Body of pancreas (tissue), 4 donors: ENCODE results near the gene TXNIP. TPM values are rescaled to one million over a fixed set of nuclear protein-coding genes. Genes with fewer than 3 reads are reported as not detected.

Source experiments
- ATAC-seq: fragments of 150-250 bp; one replicate; pipeline ENCODE4 v1.9.1; 2016
- DNase-seq, 4 donors: peaks; one replicate each; pipeline ENCODE4 v3.0.0-alpha.2; 2019
- H3K27ac ChIP-seq, 4 donors: fragments of 200-600 bp; sonication (generic); 1 replicate in 3 of 4; 2 replicates in 1 of 4; pipeline versions ENCODE4 v1.5.1 to v1.6.1; 2016 to 2019; ENCODE audit warnings: mild to moderate bottlenecking in 1 of 4, mixed read lengths in 1 of 4, moderate library complexity in 1 of 4
- H3K27me3 ChIP-seq, 2 donors: fragments of 200-600 bp; sonication (generic); one replicate each; pipeline ENCODE4 v1.6.0; 2016; ENCODE audit warnings: mild to moderate bottlenecking in 1 of 2
- H3K36me3 ChIP-seq, 2 donors: fragments of 200-600 bp; sonication (generic); replicated peaks in 1 of 2; 2 replicates each; pipeline ENCODE4 v1.5.1; 2016; ENCODE audit warnings: low read depth in 2 of 2; ENCODE audit not compliant: insufficient read depth in 1 of 2
- H3K4me1 ChIP-seq: fragments of 200-600 bp; sonication (generic); one replicate; pipeline ENCODE4 v1.6.0; 2016
- H3K4me3 ChIP-seq, 2 donors: fragments of 200-600 bp; sonication (generic); 1 replicate in 1 of 2; 2 replicates in 1 of 2; pipeline ENCODE4 v1.5.1; 2016 to 2019
- H3K9me3 ChIP-seq, 3 donors: fragments of 200-600 bp; sonication (generic); 1 replicate in 2 of 3; 2 replicates in 1 of 3; pipeline ENCODE4 v1.5.1; 2016
- POLR2A ChIP-seq, 3 donors: fragments of 450-650 bp; IDR thresholded peaks; one replicate each; pipeline ENCODE4 v1.6.1; 2016; ENCODE audit warnings: antibody characterized with exemption in 3 of 3, mild to moderate bottlenecking in 2 of 3
- WGBS, 2 donors: methylation state at CpG; one replicate each; pipeline ENCODE4 v1.1.5; 2017; 5-methylcytosine and 5-hydroxymethylcytosine counted together
- intact Hi-C: fragments of 100-400 bp; cut with DNase I; formaldehyde crosslinking; loops from one replicate; pipeline ENCODE4 v1.15.1; 2023
- total RNA-seq, 2 donors: library from RNA; depleted of rRNA; stranded (reverse); fragments of >200 nt; gene quantifications; one replicate each; pipeline ENCODE4 v1.1.0, GENCODE V29; 2016
- TF ChIP-seq, protein P1 (sequence below), 7 experiments: fragments of 450-650 bp in 4 of 7; fragments of 200-600 bp in 3 of 7; sonication (generic) in 3 of 7; IDR thresholded peaks; one replicate each; pipeline ENCODE4 v1.5.1; 2016 to 2019; ENCODE audit warnings: antibody characterized with exemption in 7 of 7

Gene TXNIP
- total RNA-seq, 2 donors from 2014 or later, result 414 to 820 TPM

DNA sequence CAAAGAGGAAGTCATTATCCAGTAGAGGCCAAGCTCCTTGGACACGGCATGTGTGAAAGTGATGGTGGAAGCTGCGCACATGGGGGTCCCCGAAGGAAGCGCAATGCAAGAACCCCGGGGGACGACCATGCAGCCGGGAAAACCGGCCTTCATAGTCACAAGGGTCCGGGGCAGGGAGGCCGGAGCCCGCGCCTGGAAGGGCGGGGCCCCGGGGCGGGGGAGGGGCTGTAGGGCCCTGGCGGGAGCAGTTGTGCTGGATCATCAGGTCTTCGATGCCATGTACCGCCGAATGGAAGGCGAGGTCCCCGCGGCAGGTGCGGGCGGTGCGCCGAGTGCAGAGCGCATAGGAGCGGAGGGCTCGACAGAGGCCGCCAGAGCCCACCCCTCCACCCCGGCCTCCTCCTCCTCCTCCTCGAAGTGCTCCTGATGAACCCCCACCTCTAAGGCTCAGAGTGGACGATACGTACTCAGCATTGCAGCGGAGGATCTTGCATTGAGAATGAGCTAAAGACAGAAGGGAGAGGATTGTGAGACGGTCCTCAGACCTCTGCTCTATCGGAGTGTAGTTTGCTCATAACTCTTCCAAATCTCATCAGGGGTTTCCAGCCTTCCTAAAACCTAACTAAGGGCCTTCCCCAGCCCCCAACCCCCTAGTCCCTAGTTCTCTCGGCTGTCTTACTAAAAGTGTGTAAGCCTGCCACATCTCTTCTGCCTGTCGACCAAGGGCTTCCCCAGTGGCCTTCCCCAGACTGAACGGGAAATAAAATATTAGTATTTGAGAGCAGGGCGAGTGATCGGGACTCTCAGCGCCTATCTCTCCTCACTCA lies 23.1 kb upstream of the TXNIP start:
- TF ChIP-seq, protein P1, sequence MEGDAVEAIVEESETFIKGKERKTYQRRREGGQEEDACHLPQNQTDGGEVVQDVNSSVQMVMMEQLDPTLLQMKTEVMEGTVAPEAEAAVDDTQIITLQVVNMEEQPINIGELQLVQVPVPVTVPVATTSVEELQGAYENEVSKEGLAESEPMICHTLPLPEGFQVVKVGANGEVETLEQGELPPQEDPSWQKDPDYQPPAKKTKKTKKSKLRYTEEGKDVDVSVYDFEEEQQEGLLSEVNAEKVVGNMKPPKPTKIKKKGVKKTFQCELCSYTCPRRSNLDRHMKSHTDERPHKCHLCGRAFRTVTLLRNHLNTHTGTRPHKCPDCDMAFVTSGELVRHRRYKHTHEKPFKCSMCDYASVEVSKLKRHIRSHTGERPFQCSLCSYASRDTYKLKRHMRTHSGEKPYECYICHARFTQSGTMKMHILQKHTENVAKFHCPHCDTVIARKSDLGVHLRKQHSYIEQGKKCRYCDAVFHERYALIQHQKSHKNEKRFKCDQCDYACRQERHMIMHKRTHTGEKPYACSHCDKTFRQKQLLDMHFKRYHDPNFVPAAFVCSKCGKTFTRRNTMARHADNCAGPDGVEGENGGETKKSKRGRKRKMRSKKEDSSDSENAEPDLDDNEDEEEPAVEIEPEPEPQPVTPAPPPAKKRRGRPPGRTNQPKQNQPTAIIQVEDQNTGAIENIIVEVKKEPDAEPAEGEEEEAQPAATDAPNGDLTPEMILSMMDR (IDR thresholded peaks at IDR 0.05), result no peak
- no peak for TF ChIP-seq POLR2A (IDR thresholded peaks at IDR 0.05)
- Histone ChIP-seq H3K4me1 (peaks cover 17% of the 10 kb centered on the region), H3K27ac (no peak overlapping the region), H3K36me3 (no peaks in the 10 kb centered on the region), H3K27me3 (no peaks in the 10 kb centered on the region), H3K9me3 (no peaks in the 10 kb centered on the region), H3K4me3 (no peak overlapping the region)
- DNase-seq (no peak), ATAC-seq (peak; percentile 27)
- intact Hi-C loops, result loop anchor here (5.0 kb wide), 2 partner anchors 47 to 167 kb away; no protein-coding TSS in a partner anchor
- 17 to 32% methylated on average over 29 to 42 of the region's 43 CpGs for WGBS, 2 donors

DNA sequence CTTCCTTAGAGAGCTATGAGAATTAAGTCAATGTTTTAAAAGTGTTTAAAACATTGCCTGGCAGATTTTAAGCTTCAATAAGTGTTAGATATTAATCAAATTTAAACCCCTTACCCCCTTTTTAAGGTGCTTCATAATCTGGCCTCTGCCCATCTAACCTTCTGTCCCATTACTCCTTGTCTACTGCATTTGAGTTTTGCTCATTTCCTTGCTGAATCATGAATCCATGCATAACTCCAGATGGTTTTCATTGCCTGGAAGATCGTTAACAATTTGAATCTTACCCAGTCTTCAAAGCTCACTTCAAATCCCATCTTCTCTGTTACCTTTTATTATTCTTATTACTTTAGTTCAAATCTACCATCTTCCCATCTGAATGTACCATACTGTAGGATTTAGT lies 20.5 kb upstream of the TXNIP start:
- peaks cover 19% of the 10 kb centered on the region for H3K4me1 ChIP-seq
- H3K36me3 ChIP-seq, result no peaks in the 10 kb centered on the region
- no peak for DNase-seq
- no peak for ATAC-seq
- 50 to 56% methylated on average over 1 of the region's 1 CpG for WGBS, 2 donors
- no peaks in the 10 kb centered on the region for H3K9me3 ChIP-seq
- no peak for TF ChIP-seq POLR2A (IDR thresholded peaks at IDR 0.05)
- TF ChIP-seq, protein P1 (IDR thresholded peaks at IDR 0.05), result no peak
- H3K4me3 ChIP-seq, result no peak overlapping the region
- intact Hi-C loops, result loop anchor here (5.0 kb wide), 1 partner anchor 165 kb away; no protein-coding TSS in a partner anchor
- H3K27ac ChIP-seq, result no peak overlapping the region
- H3K27me3 ChIP-seq, result no peaks in the 10 kb centered on the region

DNA sequence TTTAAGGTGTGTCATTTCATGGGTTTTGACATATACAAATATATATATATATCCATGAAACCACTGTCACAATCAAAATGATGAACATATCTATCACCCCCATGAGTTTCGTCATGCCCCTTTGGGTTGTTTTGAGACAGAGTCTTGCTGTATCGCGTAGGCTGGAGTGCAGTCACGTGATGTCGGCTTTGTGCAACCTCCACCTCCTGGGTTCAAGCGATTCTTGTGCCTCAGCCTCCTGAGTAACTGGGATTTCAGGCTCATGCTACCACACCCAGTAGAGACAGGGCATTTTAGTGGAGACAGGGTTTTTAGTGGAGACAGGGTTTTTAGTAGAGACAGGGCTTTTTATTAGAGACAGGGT lies 17.2 kb upstream of the TXNIP start:
- no peaks in the 10 kb centered on the region for H3K9me3 ChIP-seq
- no peak overlapping the region for H3K27ac ChIP-seq
- peaks cover 2% of the 10 kb centered on the region for H3K4me1 ChIP-seq
- H3K27me3 ChIP-seq, result no peaks in the 10 kb centered on the region
- no peak for DNase-seq
- no peak for TF ChIP-seq POLR2A (IDR thresholded peaks at IDR 0.05)
- TF ChIP-seq, protein P1 (IDR thresholded peaks at IDR 0.05), result no peak
- H3K4me3 ChIP-seq, result no peak overlapping the region
- ATAC-seq, result no peak
- no peaks in the 10 kb centered on the region for H3K36me3 ChIP-seq
- intact Hi-C loops, result no loop called here
- 63 to 66% methylated on average over 6 of the region's 6 CpGs for WGBS, 2 donors

DNA sequence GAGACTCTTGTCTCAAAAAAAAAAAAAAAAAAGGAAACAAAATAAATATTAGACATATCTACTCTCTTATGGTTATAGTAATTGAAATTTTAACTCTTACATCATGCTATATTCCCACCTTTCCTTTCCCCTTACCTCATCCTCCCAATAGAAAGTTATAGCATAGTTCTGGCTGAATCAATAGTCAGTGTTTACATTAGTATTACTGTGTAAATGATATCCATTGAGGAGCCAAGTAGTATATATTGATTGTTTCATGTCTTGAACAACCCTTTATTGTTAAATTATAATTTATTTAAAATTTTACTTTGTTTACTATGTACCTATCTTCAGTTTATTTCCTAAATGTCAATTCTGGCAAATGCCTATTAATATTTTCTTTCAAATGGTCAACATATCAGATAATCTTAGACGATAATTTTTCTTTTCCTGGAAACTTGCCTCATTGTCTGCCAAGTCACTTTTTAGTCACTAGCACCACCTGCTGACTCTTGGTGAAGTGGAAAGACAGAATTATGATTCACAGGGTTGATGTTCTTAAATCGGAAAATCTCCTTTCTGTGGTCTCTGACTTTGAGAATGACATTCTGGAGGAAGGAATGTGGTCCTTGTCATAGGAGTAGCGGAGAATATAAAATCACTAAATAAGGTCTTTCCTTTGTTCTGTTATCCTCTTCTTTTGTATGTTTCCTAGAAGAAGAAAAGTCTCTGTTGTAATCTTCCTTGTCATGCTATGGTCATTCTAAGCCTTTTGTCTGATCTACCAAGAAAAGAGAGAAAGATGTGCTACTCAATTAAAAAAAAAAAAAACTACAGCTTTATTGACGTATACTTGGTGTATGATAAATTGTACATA lies 16.6 kb upstream of the TXNIP start:
- intact Hi-C loops, result no loop called here
- peaks cover 3% of the 10 kb centered on the region for H3K4me1 ChIP-seq
- ATAC-seq (peak; percentile 85), DNase-seq (peak; percentile 56 to 76 (median 59))
- no peaks in the 10 kb centered on the region for H3K27me3 ChIP-seq
- no peaks in the 10 kb centered on the region for H3K9me3 ChIP-seq
- no peaks in the 10 kb centered on the region for H3K36me3 ChIP-seq
- TF ChIP-seq, protein P1 (IDR thresholded peaks at IDR 0.05), result peak; percentile 52 to 93 (median 75)
- no peak for TF ChIP-seq POLR2A (IDR thresholded peaks at IDR 0.05)
- H3K4me3 ChIP-seq, result no peak overlapping the region
- peak overlapping the region in 1 of 4 donors; percentile 29 for H3K27ac ChIP-seq
- 2 to 3% methylated on average over 4 of the region's 4 CpGs for WGBS, 2 donors
